GM11168 (cell line): ENCODE measurements around the gene KRTAP1-1.
"Not testable (repeated sequence)": the region's sequence is repeated elsewhere in the genome, so short reads cannot be mapped to it uniquely, and the experiment has no call there.

Source experiments
- in situ Hi-C: fragments of 300-500 bp; cut with MboI; formaldehyde crosslinking; loops from one replicate; pipeline ENCODE4 v1.12.0; 2022; ENCODE audit warnings: low sequenced_read_pairs; ENCODE audit not compliant: unreplicated experiment

KRTAP1-1 gene, protein sequence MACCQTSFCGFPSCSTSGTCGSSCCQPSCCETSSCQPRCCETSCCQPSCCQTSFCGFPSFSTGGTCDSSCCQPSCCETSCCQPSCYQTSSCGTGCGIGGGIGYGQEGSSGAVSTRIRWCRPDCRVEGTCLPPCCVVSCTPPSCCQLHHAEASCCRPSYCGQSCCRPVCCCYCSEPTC

DNA sequence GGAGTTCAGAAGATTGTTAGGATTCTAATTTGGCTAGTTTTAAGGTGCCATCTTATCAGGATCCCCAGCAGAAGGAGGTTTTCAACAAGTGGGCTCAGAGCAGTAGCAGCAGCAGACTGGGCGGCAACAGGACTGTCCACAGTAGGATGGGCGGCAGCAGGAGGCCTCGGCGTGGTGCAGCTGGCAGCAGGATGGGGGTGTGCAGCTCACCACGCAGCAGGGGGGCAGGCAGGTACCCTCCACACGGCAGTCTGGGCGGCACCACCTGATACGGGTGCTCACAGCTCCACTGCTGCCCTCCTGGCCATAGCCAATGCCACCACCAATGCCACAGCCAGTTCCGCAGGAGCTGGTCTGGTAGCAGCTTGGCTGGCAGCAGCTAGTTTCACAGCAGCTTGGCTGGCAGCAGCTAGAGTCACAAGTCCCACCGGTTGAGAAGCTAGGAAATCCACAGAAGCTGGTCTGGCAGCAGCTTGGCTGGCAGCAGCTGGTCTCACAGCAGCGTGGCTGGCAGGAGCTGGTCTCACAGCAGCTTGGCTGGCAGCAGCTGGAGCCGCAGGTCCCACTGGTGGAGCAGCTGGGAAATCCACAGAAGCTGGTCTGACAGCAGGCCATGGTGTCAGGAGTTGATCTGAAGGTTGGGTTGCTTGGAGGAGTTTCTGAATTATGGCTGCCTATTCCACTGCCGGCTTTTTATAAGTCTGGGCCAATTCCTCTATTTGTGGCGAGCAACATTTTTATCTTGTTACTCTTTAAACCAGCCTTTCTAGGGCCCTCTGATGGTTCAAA, at the start of gene KRTAP1-1:
TSS of gene KRTAP1-1 (minus strand) at position 668 of the 789 bp plus-strand sequence. CDS start at position 615, 53 bp downstream.
- in situ Hi-C loops = not testable (repeated sequence)

DNA sequence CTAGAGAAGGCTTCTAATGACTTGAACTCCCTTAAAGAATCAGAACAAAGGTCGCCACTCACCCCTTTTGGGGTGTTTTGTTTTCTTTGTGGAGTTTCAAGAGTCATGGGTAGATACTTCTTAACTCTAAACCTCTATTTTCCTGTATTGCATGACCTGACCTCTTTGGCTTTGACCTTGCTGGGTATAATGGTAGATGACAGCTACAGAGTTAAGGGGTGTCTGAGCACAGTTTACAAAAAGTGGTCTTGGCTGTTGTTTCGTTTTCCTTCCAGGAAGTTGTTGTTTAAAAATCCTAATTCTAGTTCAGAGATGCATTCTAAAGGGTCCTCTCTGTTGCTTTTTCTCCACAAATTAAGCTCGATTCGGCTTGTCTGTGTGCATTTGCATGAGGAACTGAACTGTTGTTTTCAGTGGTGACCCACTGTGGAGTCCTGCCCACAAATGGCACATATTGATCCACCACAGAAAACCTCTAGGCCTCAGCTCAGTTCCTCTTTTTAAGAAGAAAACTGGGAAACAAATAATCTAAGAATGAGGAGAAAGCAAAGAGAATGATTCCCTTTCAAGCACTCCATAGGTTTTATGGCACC, 47.6 kb upstream of the KRTAP1-1 start:
- in situ Hi-C loops = not testable (repeated sequence)

DNA sequence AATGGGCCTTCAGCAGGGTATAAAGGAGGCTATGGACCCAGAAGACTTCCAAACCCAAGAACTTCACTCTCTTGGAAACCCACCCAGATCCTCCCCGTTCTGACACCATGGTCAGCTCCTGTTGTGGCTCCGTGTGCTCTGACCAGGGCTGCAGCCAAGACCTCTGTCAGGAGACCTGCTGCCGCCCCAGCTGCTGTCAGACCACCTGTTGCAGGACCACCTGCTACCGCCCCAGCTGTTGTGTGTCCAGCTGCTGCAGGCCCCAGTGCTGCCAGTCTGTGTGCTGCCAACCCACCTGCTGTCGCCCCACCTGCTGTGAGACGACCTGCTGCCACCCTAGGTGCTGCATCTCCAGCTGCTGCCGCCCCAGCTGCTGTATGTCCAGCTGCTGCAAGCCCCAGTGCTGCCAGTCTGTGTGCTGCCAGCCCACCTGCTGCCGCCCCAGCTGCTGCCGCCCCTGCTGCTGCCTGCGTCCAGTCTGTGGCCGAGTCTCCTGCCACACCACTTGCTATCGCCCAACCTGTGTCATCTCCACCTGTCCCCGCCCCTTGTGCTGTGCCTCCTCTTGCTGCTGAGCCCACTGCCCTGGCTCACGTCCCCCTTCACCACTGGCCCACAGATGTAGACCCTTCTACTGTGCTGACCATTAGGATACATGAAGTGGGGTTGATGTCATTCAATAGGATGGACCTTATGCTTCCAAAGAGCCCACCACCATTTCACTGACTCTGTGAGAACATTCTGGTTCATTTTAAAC, 43.0 kb upstream of the KRTAP1-1 start, which contains the start of gene KRTAP4-7:
TSS of gene KRTAP4-7 (plus strand) at position 51 of the 757 bp plus-strand sequence. CDS start at position 108, 57 bp downstream.
- in situ Hi-C loops = not testable (repeated sequence)

DNA sequence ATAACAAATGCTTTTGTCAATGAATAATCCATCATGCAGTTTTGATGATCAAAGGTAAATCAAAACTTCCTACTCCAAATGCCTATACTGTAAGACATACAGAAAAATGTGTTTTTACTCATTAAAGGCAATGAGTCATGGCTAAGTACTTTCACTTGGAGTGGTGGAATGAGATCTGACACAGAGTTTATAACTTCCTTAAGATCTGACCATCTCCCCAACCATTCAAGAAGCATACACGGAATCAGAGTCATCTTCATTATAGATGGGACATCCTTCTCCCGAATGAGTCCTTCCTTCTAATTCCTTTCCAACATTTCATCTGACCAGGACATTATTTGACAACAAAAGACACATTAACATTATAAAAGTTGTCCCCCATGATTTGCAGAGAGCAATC, 42.2 kb upstream of the KRTAP1-1 start:
- in situ Hi-C loops = not testable (repeated sequence)

DNA sequence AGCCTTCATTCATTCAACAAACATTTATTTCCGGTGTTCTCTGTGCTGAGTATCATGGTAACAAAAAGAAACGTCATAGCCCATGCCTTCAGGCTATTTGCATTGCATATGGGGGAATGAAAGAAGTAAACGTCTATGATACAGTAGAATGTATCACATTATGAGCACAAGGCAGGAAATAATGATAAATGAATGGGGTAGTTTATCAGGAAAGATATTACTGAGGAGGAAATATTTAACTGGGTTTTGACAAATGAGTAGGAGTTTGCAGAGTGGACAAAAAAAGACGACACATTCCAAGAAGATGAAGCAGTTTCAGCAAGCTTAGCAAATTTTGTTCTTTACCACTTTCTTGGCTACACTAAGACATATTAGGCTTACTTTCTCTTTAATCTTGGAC, 41.4 kb upstream of the KRTAP1-1 start:
- in situ Hi-C loops = no loop called here

DNA sequence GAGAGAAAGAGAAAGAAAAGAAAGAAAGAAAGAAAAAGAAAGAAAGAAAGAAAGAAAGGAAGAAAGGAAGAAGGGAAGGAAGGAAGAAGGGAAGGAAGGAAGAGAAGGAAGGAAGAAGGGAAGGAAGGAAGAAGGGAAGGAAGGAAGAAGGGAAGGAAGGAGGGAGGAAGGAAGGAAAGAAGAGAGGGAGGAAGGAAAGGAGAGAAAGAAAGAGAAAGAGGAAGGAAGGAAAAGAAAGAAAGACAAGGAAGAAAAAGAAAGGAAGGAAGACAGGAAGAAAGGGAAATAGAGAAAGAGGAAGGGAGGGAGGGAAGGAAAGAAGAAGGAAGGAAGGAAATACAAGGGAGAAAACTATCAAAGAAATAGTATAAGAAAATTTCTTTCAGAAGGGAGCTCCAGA, 35.5 kb upstream of the KRTAP1-1 start:
- in situ Hi-C loops = no loop called here

DNA sequence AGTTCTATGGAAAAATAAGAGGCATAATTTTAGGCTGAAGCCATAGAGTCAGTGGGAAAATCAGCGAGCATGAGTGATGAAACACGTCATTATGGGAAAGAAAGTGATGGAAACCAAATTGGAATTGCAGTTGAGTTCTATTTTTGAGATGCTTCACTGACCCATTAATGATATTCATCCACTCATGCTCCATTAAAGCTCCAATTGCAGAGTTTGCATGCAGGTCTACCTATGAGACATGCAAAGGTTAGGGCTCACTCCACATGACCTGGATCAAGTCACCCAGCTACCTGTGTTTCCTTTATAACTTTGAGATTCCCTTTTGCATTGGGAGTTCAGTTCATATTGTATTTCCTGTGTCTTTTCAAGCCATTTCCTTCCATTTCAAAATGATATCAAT, 32.4 kb upstream of the KRTAP1-1 start:
- in situ Hi-C loops = no loop called here

DNA sequence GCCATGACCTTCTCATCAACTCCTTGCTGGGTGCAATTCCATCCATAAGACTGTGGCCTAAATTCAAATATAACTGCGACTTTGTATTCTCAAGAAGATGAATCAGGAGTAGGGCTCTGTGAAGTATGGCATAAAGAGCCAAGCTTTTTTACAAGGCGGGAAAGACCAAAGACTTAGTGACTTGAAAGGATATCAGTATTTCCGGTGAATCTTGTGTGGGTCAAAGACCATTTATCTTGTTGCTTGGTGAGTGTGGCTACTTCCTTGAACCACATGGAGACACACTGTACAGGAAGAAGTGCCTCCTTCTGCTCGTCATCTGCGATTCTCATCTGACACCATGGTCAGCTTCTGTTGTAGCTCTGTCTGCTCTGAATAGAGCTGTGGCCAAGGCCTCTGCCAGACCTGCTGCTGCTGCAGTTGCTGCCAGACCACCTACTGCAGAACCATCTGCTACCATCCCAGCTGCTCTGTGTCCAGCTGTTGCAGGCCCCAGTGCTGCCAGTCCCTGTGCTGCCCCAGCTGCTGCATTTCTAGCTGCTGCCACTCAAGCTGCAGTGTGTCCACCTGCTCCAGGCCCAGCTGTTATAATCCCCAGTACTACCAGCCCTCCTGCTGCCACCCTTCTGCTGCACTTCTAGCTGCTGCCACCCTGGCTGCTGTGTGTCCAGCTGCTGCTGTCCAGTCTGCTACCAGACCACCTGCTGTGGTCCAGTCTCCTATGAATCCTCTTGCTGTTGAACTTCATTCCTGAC, 30.5 kb upstream of the KRTAP1-1 start:
- in situ Hi-C loops = no loop called here

DNA sequence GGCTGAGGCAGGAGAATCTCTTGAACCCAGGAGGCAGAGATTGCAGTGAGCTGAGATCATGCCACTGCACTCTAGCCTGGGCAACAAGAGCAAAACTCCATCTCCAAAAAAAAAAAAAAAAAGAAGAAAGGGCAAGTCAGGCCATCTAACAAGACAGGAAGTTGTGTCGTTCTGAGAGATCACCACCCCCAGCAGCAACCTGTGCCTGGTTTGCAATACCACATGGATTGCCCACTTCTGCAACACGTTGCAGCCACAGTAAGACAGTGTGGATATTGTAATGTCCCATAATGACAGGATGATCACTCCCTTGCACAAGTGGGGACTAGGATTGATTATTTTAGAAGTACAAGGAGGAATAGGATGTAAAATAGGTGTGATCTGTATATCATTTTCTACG, 27.8 kb upstream of the KRTAP1-1 start:
- in situ Hi-C loops = no loop called here

DNA sequence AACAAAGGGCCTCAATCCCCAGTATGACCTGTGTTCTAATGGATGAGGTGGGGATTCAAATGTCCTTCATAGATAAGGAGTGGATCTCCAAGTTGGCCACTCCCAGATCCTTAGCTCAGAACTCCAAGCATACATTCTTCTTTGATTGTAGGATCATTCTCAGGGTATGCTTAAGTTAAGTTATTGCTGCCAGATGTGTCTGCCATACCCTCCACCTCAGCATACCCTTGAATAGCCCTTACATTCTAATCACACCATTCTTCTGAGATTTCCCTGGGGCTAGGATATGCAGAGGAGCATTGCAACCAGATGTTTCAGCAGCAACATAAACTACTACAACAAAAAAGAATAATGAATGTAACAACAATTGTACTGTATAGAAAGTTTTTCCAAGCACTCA, 26.0 kb upstream of the KRTAP1-1 start:
- in situ Hi-C loops = no loop called here

DNA sequence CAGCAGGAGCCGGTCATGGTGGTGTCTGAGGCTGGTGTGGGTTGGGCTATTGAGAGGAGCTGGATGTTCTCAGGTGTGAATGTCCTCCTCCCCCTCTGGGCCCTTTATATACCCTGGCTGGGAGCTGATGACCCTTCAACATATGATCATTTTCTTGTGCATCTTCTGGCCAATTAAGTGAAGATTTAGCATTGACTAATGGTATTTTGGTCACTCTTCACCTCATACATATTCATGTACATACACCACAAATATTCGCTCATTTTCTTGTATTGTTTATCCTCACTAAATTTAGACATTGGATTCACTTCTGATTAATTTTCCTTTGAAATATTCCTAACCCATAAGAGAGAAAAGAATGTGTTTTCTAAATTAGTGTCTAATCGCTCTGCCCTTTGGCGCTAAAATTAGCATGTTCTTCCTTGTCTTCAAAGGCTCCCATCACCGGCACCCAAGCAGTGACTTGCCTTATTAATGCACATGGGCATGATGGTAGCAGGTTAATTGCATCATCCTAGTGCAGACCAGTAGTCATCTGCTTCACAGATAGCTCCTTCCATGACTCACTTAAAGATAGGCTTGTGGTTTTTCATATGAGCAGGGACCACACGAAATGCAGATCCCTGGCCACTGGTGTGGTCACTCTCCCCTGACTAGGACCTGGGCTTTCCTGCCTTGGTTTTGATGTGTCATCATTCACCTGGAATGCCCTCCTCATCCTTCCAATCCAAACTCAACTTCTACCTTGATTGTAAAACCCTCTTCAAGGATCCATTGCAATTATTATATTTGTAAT, 24.8 kb upstream of the KRTAP1-1 start, which contains the start of gene KRTAP2-4:
TSS of gene KRTAP2-4 (minus strand) at position 51 of the 796 bp plus-strand sequence. CDS start at position 17, 34 bp downstream.
- in situ Hi-C loops = no loop called here

DNA sequence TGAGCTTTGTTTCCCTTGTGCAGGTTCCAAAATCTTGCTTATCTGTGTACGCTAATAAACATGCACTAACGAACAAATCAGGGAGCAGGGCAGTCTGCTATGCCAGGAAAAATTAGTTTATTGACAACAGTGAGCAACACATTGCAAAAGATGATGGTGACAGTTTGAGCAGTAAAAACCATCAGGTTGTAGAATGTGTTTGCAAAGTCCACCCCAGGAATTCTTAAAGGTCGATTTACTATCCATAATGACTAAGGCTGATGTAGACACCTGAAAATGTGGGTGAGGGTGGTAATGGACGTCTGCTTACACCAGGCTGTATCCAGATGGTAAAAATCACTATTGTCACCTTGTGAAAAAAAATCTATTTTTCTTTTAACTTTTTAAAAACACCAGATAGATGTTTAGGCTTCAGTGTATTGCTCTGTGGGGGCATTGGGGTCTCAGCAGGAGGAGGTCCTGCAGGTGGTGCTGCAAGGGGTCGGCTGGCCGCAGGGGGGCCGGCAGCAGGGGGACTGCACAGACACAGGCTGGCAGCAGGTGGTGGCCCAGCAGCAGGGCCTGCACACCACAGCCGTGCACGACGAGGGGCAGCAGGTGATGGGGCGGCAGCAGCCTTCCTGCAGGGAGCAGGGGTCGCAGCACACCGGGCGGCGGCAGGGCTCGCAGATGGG, 23.9 kb upstream of the KRTAP1-1 start:
- in situ Hi-C loops = not testable (repeated sequence)

DNA sequence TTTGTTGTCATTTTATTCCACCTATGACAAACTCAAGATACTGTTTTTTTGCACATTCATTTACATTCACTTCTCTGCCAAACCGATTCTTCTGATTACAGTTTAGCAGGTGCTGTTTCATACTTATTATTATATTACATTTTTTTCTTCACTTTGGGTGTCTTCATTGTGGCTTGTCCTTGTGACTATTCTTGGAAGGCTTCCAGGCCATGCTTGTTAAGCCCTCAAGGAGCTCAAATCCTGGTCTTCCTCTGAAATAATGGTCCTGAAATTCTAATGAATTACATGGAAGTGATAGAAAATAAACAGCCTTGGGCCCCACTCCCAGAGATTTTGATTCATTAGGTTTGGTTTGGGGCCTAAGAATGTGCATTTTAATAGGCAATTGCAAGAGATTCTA, 23.1 kb upstream of the KRTAP1-1 start:
- in situ Hi-C loops = no loop called here

DNA sequence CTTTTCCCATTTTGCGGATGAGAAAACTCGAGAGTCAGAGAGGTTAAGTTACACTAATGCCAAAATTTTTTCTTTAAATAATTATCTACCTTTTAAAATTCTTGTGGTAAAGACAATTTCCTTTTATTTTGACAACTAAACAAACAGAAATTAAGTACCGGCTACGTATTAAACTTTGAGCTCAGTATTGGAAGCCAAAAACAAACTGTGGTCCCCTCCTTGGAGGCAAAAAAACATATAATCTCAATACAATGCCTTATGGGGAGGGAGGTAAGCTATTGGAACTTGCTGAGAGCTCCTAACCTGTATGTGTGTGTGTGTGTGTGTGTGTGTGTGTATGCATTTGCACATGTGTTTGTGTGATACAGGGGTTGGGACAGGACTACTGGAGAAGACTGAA, 22.2 kb upstream of the KRTAP1-1 start:
- in situ Hi-C loops = no loop called here

DNA sequence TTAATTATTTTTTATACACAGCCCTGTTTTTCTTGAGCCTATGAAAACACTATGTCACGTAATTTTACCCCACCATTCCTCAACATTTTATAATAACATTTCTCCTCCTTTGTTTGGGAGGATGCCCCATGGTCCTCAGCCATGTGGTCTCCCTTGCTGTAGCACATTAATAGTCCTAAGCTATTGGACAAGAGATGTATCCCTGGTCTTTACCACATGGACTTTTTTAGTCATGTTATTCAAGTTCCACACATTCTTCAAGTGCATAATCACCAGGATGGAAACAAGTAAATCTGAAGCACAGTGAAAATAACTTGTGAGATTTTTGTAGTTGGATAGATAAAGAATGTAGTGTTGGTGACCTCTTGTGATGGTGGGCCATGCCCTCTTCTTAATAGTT, 20.7 kb upstream of the KRTAP1-1 start:
- in situ Hi-C loops = no loop called here

DNA sequence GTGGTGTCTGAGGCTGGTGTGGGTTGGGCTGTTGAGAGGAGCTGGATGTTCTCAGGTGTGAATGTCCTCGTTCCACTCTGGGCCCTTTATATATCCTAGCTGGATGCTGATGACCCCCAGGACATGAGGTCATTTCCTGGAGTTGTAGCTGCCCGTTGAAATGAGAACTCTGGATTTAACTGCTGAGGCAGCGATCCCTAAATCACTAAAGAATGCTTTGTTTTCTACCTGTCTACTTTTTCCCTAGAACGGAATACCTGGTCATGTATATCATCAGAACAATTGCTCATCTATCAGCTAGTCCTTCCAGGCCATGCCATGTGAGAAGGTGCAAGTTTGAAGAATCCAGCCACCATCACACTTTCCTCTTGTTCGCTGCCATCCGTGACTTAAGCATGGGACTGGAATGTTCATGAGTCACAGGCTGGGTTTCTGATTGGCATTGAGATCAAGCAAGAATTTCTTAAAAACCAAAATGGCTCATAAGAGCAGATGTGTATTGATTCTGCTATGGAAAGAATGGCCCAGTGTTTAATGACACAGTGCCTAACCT, 18.9 kb upstream of the KRTAP1-1 start, which contains the start of gene KRTAP2-3:
TSS of gene KRTAP2-3 (minus strand) at position 63 of the 553 bp plus-strand sequence. CDS start 64 bp downstream, outside the sequence.
- in situ Hi-C loops = no loop called here

DNA sequence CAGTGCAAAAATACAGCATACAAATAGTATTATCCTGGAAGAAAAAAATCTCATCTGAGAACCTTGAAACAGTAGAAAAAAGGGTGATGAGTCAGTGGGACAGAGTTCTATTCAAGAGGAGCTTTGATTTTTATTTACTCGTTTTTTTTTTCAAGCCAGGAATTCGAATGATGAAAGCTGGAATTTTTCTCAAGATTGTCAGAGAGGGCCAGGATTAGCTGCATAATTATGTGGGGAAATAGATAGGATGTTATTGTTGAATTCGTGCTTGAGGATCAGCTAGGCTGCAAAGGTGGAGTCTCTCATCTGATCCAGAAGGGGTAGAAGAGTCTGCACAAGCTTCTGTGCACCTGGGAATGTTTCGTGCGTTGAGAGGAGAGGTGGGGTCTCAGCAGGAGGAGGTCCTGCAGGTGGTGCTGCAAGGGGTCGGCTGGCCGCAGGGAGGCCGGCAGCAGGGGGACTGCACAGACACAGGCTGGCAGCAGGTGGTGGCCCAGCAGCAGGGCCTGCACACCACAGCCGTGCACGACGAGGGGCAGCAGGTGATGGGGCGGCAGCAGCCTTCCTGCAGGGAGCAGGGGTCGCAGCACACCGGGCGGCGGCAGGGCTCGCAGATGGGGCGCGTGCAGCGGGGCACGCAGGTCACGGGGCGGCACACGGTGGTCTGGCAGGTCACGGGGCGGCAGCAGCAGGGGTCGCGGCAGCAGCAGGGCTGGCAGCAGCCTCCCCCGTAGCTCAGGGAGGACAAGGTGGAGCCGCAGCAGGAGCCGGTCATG, 18.2 kb upstream of the KRTAP1-1 start:
- in situ Hi-C loops = not testable (repeated sequence)
